ENCODE results near the gene SLC9A5.
A peak's percentile ranks its signal among the peaks of the same experiment; 100 is the strongest.

The SLC9A5 gene

DNA sequence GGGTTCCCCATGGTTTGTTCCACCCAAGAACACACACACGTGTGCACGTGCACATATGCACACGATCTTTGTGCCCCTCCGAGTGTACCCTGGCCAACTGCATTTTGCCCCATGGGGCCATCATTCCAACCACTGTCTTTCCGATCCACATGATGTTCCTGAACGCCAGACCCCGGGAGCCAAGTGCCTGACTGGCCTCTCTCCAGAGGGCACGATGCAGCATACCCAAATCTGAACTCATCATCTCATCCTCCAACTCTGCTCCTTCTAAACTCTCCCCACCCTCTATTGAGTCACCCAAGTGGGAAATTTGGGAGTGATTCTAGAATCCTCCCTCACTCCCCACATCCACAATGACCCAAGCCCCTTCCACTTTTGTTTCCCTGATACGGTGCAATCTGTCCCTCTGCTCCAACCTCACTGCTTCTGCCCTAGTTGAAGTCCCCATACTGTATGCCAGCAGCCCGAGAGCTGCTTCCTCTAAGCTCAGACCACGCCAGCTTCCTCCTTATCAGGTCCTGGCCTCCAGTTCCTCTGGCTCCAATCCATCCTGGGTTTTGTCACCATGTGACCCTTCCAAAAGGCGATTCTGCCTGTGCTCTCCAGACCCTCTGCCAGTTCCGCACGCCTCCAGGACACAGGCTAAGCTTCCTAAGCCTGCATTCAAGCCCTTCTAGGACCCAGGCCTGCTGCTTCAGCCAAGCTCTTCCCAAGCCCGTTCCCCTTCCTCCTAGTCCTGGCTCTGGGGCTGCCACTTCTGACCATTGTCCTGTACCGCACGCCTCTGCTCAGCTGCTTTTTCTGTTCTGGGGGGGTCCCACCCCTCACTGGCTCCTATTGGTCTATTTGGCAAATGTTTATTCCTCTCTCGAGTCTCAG, 31.9 kb upstream of the SLC9A5 start:
- TF ChIP-seq CTCF (IDR thresholded peaks at IDR 0.05; ENCODE audit: low read length, missing control alignments), result no peak
- no peak for DNase-seq (ENCODE audit: low read depth)
- no peak overlapping the region for H3K4me3 ChIP-seq (replicated peaks; ENCODE audit: low read depth, low read length)

DNA sequence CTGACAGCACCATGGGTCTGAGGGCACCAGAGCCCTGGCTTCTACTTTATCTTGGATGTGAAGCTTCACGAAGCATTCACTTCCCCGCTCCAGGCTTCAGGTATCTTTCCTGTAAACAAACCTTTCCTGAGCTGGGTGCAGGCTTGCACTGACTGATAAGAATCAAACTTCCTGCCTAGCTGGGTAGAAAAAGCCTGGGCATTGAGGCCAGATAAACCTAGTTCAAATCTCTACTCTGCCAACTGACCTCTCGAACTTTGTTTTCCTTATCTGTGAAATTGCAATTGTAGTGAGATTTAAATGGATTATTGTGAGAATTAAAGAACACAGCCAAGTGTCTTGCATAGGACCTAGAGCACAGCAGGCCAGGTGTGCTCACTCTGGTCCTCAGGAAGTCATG, 24.8 kb upstream of the SLC9A5 start:
- no peak overlapping the region for H3K4me3 ChIP-seq (replicated peaks; ENCODE audit: low read depth, low read length)
- no peak for DNase-seq (ENCODE audit: low read depth)
- no peak for TF ChIP-seq CTCF (IDR thresholded peaks at IDR 0.05; ENCODE audit: low read length, missing control alignments)

GRCh38 chr16:67226295-67226803, 22.4 kb upstream of the SLC9A5 start:
- no peak for DNase-seq (ENCODE audit: low read depth)
- peak overlapping the region; percentile 99 for H3K4me3 ChIP-seq (replicated peaks; ENCODE audit: low read depth, low read length)
- no peak for TF ChIP-seq CTCF (IDR thresholded peaks at IDR 0.05; ENCODE audit: low read length, missing control alignments)

DNA sequence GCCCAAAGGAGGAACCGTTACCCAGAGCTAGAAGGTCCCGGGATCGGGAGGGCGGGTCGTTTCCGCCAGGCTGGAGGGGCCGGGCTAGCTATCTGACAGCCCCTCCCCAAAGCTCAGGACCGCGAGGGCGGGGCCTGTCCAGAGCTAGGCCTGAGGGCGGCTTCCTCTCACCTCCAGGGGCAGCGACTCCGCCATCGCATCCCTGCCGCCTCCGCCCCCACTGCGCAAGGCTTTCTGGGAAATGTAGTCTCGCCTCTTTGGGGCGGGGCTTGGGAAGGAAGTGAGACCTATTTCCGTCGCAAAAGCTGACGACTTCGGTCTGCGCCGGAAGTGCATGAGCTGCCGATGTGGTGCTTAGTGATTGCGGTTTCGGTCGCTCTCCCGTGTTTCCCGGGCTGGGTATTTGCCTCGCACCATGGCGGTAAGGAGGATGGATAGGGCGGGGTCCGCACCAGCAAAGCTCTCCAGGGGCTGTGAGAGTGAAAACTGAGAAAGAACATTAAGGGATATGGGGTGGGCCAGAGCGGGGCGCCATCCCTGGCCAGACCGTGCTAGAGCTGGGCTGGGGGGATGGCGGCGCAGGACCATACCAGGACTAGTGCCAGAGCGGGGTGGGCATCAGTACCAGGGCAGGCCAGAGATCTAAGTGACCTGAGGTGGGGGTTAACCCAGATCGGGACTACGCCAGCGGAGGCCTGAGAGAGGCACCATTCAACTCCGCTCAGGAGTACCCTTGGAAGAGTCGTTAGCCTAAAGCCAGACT, 21.8 kb upstream of the SLC9A5 start, which contains the start of gene TMEM208:
TSS of gene TMEM208 (plus strand) at position 327 of the 763 bp plus-strand sequence. CDS start at position 416, 89 bp downstream.
- DNase-seq (ENCODE audit: low read depth), result peak; percentile 99
- TF ChIP-seq CTCF (IDR thresholded peaks at IDR 0.05; ENCODE audit: low read length, missing control alignments), result no peak
- peak within 1 kb of the TSS; percentile 99 for H3K4me3 ChIP-seq (replicated peaks; ENCODE audit: low read depth, low read length)

DNA sequence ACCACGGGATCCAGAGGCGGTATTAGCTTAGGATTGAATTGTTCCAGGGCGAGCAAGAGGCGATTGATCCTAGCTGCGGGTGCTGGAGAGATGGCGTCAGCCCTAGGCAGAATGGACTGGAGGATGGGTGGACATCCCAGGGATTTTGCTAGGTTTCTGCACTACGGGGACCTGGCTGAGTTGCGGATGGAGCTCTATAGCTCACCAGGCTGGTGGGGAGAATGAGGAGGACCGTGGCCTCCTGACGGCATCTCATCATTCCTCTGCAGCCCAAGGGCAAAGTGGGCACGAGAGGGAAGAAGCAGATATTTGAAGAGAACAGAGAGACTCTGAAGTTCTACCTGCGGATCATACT, 21.2 kb upstream of the SLC9A5 start:
- peak overlapping the region; percentile 99 for H3K4me3 ChIP-seq (replicated peaks; ENCODE audit: low read depth, low read length)
- DNase-seq (ENCODE audit: low read depth), result no peak
- TF ChIP-seq CTCF (IDR thresholded peaks at IDR 0.05; ENCODE audit: low read length, missing control alignments), result no peak

GRCh38 chr16:67228034-67228785, 20.6 kb upstream of the SLC9A5 start:
- peak overlapping the region; percentile 99 for H3K4me3 ChIP-seq (replicated peaks; ENCODE audit: low read depth, low read length)
- TF ChIP-seq CTCF (IDR thresholded peaks at IDR 0.05; ENCODE audit: low read length, missing control alignments), result no peak
- DNase-seq (ENCODE audit: low read depth), result no peak
